HepG2 (cell line): ENCODE results near the gene LRRC51. TPM values are rescaled to one million over a fixed set of nuclear protein-coding genes. Genes with fewer than 3 reads are reported as not detected.

Experiments used
- ARID4A ChIP-seq: sonication (generic); formaldehyde crosslinking; IDR thresholded peaks from 2 replicates; pipeline ENCODE4 v1.5.0; 2020; ENCODE audit warnings: mild to moderate bottlenecking, missing genetic modification reagents, borderline replicate concordance
- BRCA1 ChIP-seq: sonication (generic); formaldehyde crosslinking; IDR thresholded peaks from 2 replicates; pipeline ENCODE4 v1.4.0; 2020; ENCODE audit warnings: missing genetic modification reagents
- CCDC6 ChIP-seq: sonication (generic); formaldehyde crosslinking; IDR thresholded peaks from 2 replicates; pipeline ENCODE4 v1.8.1; 2022; ENCODE audit warnings: mild to moderate bottlenecking, missing genetic modification reagents, moderate library complexity
- CSRNP2 ChIP-seq: sonication (generic); formaldehyde crosslinking; conservative IDR thresholded peaks from 2 replicates; pipeline ENCODE4 v1.8.0; 2022; ENCODE audit warnings: low read depth, missing genetic modification reagents
- HES4 ChIP-seq: sonication (generic); formaldehyde crosslinking; IDR thresholded peaks from 2 replicates; pipeline ENCODE4 v1.9.0; 2021; ENCODE audit warnings: mild to moderate bottlenecking, missing genetic modification reagents, borderline replicate concordance
- JUND ChIP-seq: sonication (generic); formaldehyde crosslinking; IDR thresholded peaks from 2 replicates; pipeline ENCODE4 v1.8.0; 2022; ENCODE audit warnings: mild to moderate bottlenecking, missing genetic modification reagents
- KLF12 ChIP-seq: sonication (generic); formaldehyde crosslinking; IDR thresholded peaks from 2 replicates; pipeline ENCODE4 v1.4.0; 2020; ENCODE audit warnings: missing genetic modification reagents, borderline replicate concordance
- MED8 ChIP-seq: sonication (generic); formaldehyde crosslinking; IDR thresholded peaks from 2 replicates; pipeline ENCODE4 v1.8.1; 2023; ENCODE audit warnings: mild to moderate bottlenecking, missing genetic modification reagents; ENCODE audit not compliant: insufficient replicate concordance
- MTERF4 ChIP-seq: sonication (generic); formaldehyde crosslinking; IDR thresholded peaks from 2 replicates; pipeline ENCODE4 v1.8.0; 2023; ENCODE audit warnings: mild to moderate bottlenecking, missing genetic modification reagents
- PATZ1 ChIP-seq: sonication (generic); formaldehyde crosslinking; IDR thresholded peaks from 2 replicates; pipeline ENCODE4 v1.4.0; 2020; ENCODE audit warnings: missing genetic modification reagents
- SALL2 ChIP-seq: sonication (generic); formaldehyde crosslinking; IDR thresholded peaks from 2 replicates; pipeline ENCODE4 v1.8.1; 2023; ENCODE audit warnings: mild to moderate bottlenecking, missing genetic modification reagents, inconsistent platforms
- SP5 ChIP-seq: IDR thresholded peaks from 2 replicates; pipeline ENCODE4 v1.6.1; 2016; ENCODE audit warnings: low read depth, borderline replicate concordance
- TARDBP ChIP-seq: sonication (generic); formaldehyde crosslinking; IDR thresholded peaks from 2 replicates; pipeline ENCODE4 v1.8.0; 2022; ENCODE audit warnings: mild to moderate bottlenecking, missing genetic modification reagents
- TOPORS ChIP-seq: sonication (generic); formaldehyde crosslinking; IDR thresholded peaks from 2 replicates; pipeline ENCODE4 v1.8.0; 2023; ENCODE audit warnings: mild to moderate bottlenecking, missing genetic modification reagents
- ZNF281 ChIP-seq: sonication (generic); formaldehyde crosslinking; IDR thresholded peaks from 2 replicates; pipeline ENCODE4 v1.4.0; 2020; ENCODE audit warnings: missing genetic modification reagents, borderline replicate concordance
- ZNF556 ChIP-seq: sonication (generic); formaldehyde crosslinking; IDR thresholded peaks from 2 replicates; pipeline ENCODE4 v1.4.0; 2020; ENCODE audit warnings: mild to moderate bottlenecking, missing genetic modification reagents, borderline replicate concordance
- ZNF660 ChIP-seq: sonication (generic); formaldehyde crosslinking; IDR thresholded peaks from 2 replicates; pipeline ENCODE4 v1.5.1; 2020; ENCODE audit warnings: mild to moderate bottlenecking, low read depth, missing genetic modification reagents, borderline replicate concordance
- polyA plus RNA-seq, 8 experiments: library from polyadenylated mRNA; depleted of rRNA in 3 of 8; stranded (reverse) in 7 of 8; unstranded in 1 of 8; fragments of >200 nt; fragmentation: Illumina TruSeq in 4 of 8; extraction: Trizol in 4 of 8; gene quantifications; 2 replicates each; pipeline versions ENCODE4 v1.2.1 to v1.2.3, GENCODE V29; 2011 to 2016; ENCODE audit warnings: low read depth in 4 of 8, missing spikeins in 1 of 8, mixed read lengths in 1 of 8; ENCODE audit not compliant: insufficient read depth in 1 of 8
- total RNA-seq, 5 experiments: library from RNA; depleted of rRNA; stranded (reverse); fragments of >200 nt; fragmentation: Illumina TruSeq; extraction: Trizol; gene quantifications; 2 replicates each; pipeline ENCODE4 v1.2.3, GENCODE V29; 2016; ENCODE audit warnings: low read depth in 1 of 5

The LRRC51 gene
- total and polyA plus RNA-seq, 2 of the 13 experiments (the other 11 are each of a cell fraction or from before 2014, with no cell fraction given) = 5.3 to 6.0 TPM

GRCh38 chr11:72041364-72042063 is 39.1 kb upstream of the LRRC51 start (continued):
- no peak for TF ChIP-seq SP5 (CRISPR knock-in tag)
- no peak for TF ChIP-seq CCDC6 (CRISPR knock-in tag)
- TF ChIP-seq HES4 (CRISPR knock-in tag) = no peak
- no peak for TF ChIP-seq ZNF556 (CRISPR knock-in tag)
- TF ChIP-seq ZNF660 (CRISPR knock-in tag) = no peak
- TF ChIP-seq SALL2 (CRISPR knock-in tag) = no peak; the same call in 1 of the 2 replicates
- no peak for TF ChIP-seq MED8 (CRISPR knock-in tag)
- TF ChIP-seq CSRNP2 (CRISPR knock-in tag) = no peak
- no peak for TF ChIP-seq JUND
- TF ChIP-seq TOPORS (CRISPR knock-in tag) = no peak
- TF ChIP-seq ZNF281 (CRISPR knock-in tag) = peak; percentile 36; the same call in 1 of the 2 replicates
- TF ChIP-seq PATZ1 = no peak
- no peak; the same call in 1 of the 2 replicates for TF ChIP-seq TARDBP
- 0 out of 2 replicates have a peak, but pooled peaks have one; percentile 33 for TF ChIP-seq ARID4A
- TF ChIP-seq BRCA1 (CRISPR knock-in tag) = no peak
- TF ChIP-seq KLF12 = no peak
- no peak for TF ChIP-seq MTERF4 (CRISPR knock-in tag)
